GM23338 (cell line): ENCODE data around the gene INSRR. TPM values are rescaled to one million over a fixed set of nuclear protein-coding genes. Genes with fewer than 3 reads are reported as not detected.

ENCODE experiments used
- ATAC-seq: fragments of 200-7000 bp; cut with Tn5 transposase; 3 replicates; pipeline ENCODE4 v1.9.1; 2020
- DNase-seq: peaks from one replicate; pipeline ENCODE4 v3.0.0-alpha.2; 2015; ENCODE audit warnings: low spot score
- H2AFZ ChIP-seq: fragments of 200-600 bp; sonication (generic); 2 replicates; pipeline ENCODE4 v1.8.0; 2016; ENCODE audit warnings: antibody characterized with exemption, mild to moderate bottlenecking, moderate library complexity
- H3F3A ChIP-seq: fragments of 200-600 bp; sonication (generic); replicated peaks from 2 replicates; pipeline ENCODE4 v1.8.0; 2017; ENCODE audit warnings: antibody characterized with exemption, mixed run types, low read depth
- H3K27ac ChIP-seq: fragments of 200-600 bp; sonication (generic); 2 replicates; pipeline ENCODE4 v1.6.1; 2016; ENCODE audit warnings: low read depth
- H3K27me3 ChIP-seq: fragments of 200-600 bp; sonication (generic); 2 replicates; pipeline ENCODE4 v1.8.0; 2016; ENCODE audit warnings: mild to moderate bottlenecking, mixed run types, moderate library complexity; ENCODE audit not compliant: insufficient read depth
- H3K36me3 ChIP-seq: fragments of 200-600 bp; sonication (generic); 2 replicates; pipeline ENCODE4 v1.8.0; 2016; ENCODE audit warnings: mild to moderate bottlenecking; ENCODE audit not compliant: insufficient read depth
- H3K4me1 ChIP-seq: fragments of 200-600 bp; sonication (generic); 2 replicates; pipeline ENCODE4 v1.8.0; 2016; ENCODE audit warnings: mild to moderate bottlenecking, moderate library complexity; ENCODE audit not compliant: insufficient read depth
- H3K4me2 ChIP-seq: fragments of 200-600 bp; sonication (generic); 2 replicates; pipeline ENCODE4 v1.7.1; 2017; ENCODE audit warnings: mixed run types
- H3K4me3 ChIP-seq: fragments of 200-600 bp; sonication (generic); 2 replicates; pipeline ENCODE4 v1.6.1; 2016; ENCODE audit warnings: mixed run types
- H3K79me2 ChIP-seq: fragments of 200-600 bp; sonication (generic); replicated peaks from 2 replicates; pipeline ENCODE4 v1.8.0; 2017; ENCODE audit warnings: mild to moderate bottlenecking; ENCODE audit not compliant: insufficient read depth
- H3K9me2 ChIP-seq: fragments of 200-600 bp; sonication (generic); 2 replicates; pipeline ENCODE4 v1.8.0; 2017; ENCODE audit not compliant: insufficient read depth
- H4K20me1 ChIP-seq: fragments of 200-600 bp; sonication (generic); replicated peaks from 2 replicates; pipeline ENCODE4 v1.8.0; 2017; ENCODE audit warnings: mild to moderate bottlenecking; ENCODE audit not compliant: insufficient read depth
- H3K27ac Mint-ChIP-seq: 2 replicates; pipeline ENCODE4 v1.8.0; 2020; ENCODE audit warnings: inconsistent platforms, mild to moderate bottlenecking, moderate library complexity, mixed read lengths
- H3K27me3 Mint-ChIP-seq: 3 replicates; pipeline ENCODE4 v1.8.0; 2022; ENCODE audit warnings: low read depth, mild to moderate bottlenecking, moderate library complexity, mixed read lengths, inconsistent platforms; ENCODE audit not compliant: insufficient read depth, poor library complexity
- H3K36me3 Mint-ChIP-seq: 3 replicates; pipeline ENCODE4 v1.8.0; 2021; ENCODE audit warnings: low read depth, mild to moderate bottlenecking, inconsistent platforms, moderate library complexity, mixed read lengths
- H3K4me1 Mint-ChIP-seq: 3 replicates; pipeline ENCODE4 v1.8.0; 2020; ENCODE audit warnings: mild to moderate bottlenecking, inconsistent platforms, mixed read lengths
- H3K4me3 Mint-ChIP-seq: 3 replicates; pipeline ENCODE4 v1.8.0; 2021; ENCODE audit warnings: moderate library complexity, mild to moderate bottlenecking, inconsistent platforms, mixed read lengths
- H3K9me3 Mint-ChIP-seq: 3 replicates; pipeline ENCODE4 v1.8.0; 2020; ENCODE audit warnings: moderate library complexity, mild to moderate bottlenecking, inconsistent platforms, mixed read lengths
- CREB1 ChIP-seq: fragments of 250-450 bp; sonication (Bioruptor Pico); IDR thresholded peaks from 2 replicates; pipeline ENCODE4 v1.5.0; 2020; ENCODE audit warnings: low read depth, mild to moderate bottlenecking, moderate library complexity
- CTCF ChIP-seq, 2 experiments: fragments of 200-600 bp in 1 of 2; sonication (generic) in 1 of 2; conservative IDR thresholded peaks; 2 replicates each; pipeline versions ENCODE4 v1.5.1 to v1.6.1; 2016 to 2017; ENCODE audit warnings: antibody characterized with exemption in 2 of 2, low read depth in 2 of 2, mild to moderate bottlenecking in 2 of 2, moderate library complexity in 1 of 2
- ETS1 ChIP-seq: IDR thresholded peaks from 2 replicates; pipeline ENCODE4 v1.6.1; 2016; ENCODE audit warnings: antibody characterized with exemption
- EZH2 ChIP-seq: fragments of 200-600 bp; sonication (generic); IDR thresholded peaks from one replicate; pipeline ENCODE4 v1.8.0; 2017; ENCODE audit warnings: antibody characterized with exemption, mild to moderate bottlenecking, low read depth; ENCODE audit not compliant: unreplicated experiment
- EZH2phosphoT487 ChIP-seq: fragments of 200-600 bp; sonication (generic); IDR thresholded peaks from one replicate; pipeline ENCODE4 v1.8.1; 2018; ENCODE audit warnings: antibody characterized with exemption; ENCODE audit not compliant: unreplicated experiment
- JUNB ChIP-seq: IDR thresholded peaks from one replicate; pipeline ENCODE4 v1.6.1; 2016; ENCODE audit warnings: antibody characterized with exemption; ENCODE audit not compliant: unreplicated experiment
- NANOG ChIP-seq: IDR thresholded peaks from 2 replicates; pipeline ENCODE4 v1.6.1; 2016; ENCODE audit warnings: antibody characterized with exemption, borderline replicate concordance
- POLR2AphosphoS5 ChIP-seq: IDR thresholded peaks from 2 replicates; pipeline ENCODE4 v1.6.1; 2016; ENCODE audit warnings: antibody characterized with exemption, low read depth
- REST ChIP-seq: IDR thresholded peaks from one replicate; pipeline ENCODE4 v1.6.1; 2018; ENCODE audit warnings: antibody characterized with exemption; ENCODE audit not compliant: unreplicated experiment
- STAT1 ChIP-seq: IDR thresholded peaks from one replicate; pipeline ENCODE4 v1.6.1; 2016; ENCODE audit warnings: antibody characterized with exemption; ENCODE audit not compliant: unreplicated experiment
- ZNF331 ChIP-seq: fragments of 250-450 bp; sonication (Bioruptor Pico); IDR thresholded peaks from 2 replicates; pipeline ENCODE4 v1.5.0; 2020; ENCODE audit warnings: low read depth, mild to moderate bottlenecking, moderate library complexity
- polyA plus RNA-seq: library from polyadenylated mRNA; unstranded; fragments of >200 nt; fragmentation: Nextera tagmentation; extraction: Ambion mirVana; gene quantifications from 2 replicates; pipeline ENCODE4 v1.2.1, GENCODE V29; 2016
- total RNA-seq: library from RNA; depleted of rRNA; stranded (reverse); fragments of >200 nt; shearing (Covaris generic); gene quantifications from 2 replicates; pipeline ENCODE4 v1.2.3, GENCODE V29; 2014

The INSRR gene
- total and polyA plus RNA-seq, 2 experiments from 2014 or later, result not detected

- no peak for TF ChIP-seq CTCF (conservative IDR thresholded peaks at IDR 0.05; ENCODE audit: low read depth in 2 of 2)
- TF ChIP-seq JUNB, result no peak
- TF ChIP-seq ETS1, result no peak
- no peak for TF ChIP-seq REST
- no peak for TF ChIP-seq STAT1
- TF ChIP-seq POLR2AphosphoS5, result no peak
- TF ChIP-seq EZH2phosphoT487, result no peak
- no peak for TF ChIP-seq ZNF331 (CRISPR knock-in tag)
- no peak for TF ChIP-seq CREB1 (CRISPR knock-in tag)
- TF ChIP-seq NANOG, result no peak
These were observed 63.6 kb downstream of the INSRR start (continued) for GRCh38 chr1:156795374-156795733.

GRCh38 chr1:156794506-156795373, 64.2 kb downstream of the INSRR start:
- peaks cover 39% of the 10 kb centered on the region for H4K20me1 ChIP-seq
- no peaks in the 10 kb centered on the region for H3K27me3 ChIP-seq
- Mint-ChIP-seq H3K27ac (no peak overlapping the region), H3K36me3 (peaks cover 86% of the 10 kb centered on the region), H3K27me3 (peaks cover 4% of the 10 kb centered on the region), H3K4me1 (no peaks in the 10 kb centered on the region), H3K4me3 (no peak overlapping the region), H3K9me3 (no peaks in the 10 kb centered on the region)
- peaks cover 42% of the 10 kb centered on the region for H3F3A ChIP-seq
- DNase-seq (no peak), ATAC-seq (no peak)
- H3K4me2 ChIP-seq, result no peak overlapping the region
- H3K79me2 ChIP-seq, result peaks cover 9% of the 10 kb centered on the region
- H3K9me2 ChIP-seq, result no peaks in the 10 kb centered on the region
- no peak overlapping the region for H2AFZ ChIP-seq
- H3K4me3 ChIP-seq, result no peak overlapping the region
- peaks cover 55% of the 10 kb centered on the region for H3K36me3 ChIP-seq
- H3K4me1 ChIP-seq, result no peaks in the 10 kb centered on the region
- H3K27ac ChIP-seq, result no peak overlapping the region
- TF ChIP-seq CTCF (conservative IDR thresholded peaks at IDR 0.05; ENCODE audit: low read depth in 2 of 2) (no peak), STAT1 (no peak), CREB1 (CRISPR knock-in tag) (no peak), JUNB (no peak), EZH2 (no peak)
